HL-60 (cell line): ENCODE data around the gene MDGA2.

Experiments
- DNase-seq, 2 experiments: peaks; one replicate each; pipeline ENCODE4 v3.0.0-alpha.2; 2010 to 2020; ENCODE audit warnings: low read depth in 1 of 2, low spot score in 1 of 2
- H3K27ac ChIP-seq: fragments of 250-450 bp; sonication (Bioruptor Pico); replicated peaks from 2 replicates; pipeline ENCODE4 v1.5.1; 2020; ENCODE audit warnings: mild to moderate bottlenecking, moderate library complexity
- H3K27me3 ChIP-seq: fragments of 250-450 bp; sonication (Bioruptor Pico); 2 replicates; pipeline ENCODE4 v1.5.1; 2021; ENCODE audit warnings: mild to moderate bottlenecking, moderate library complexity; ENCODE audit not compliant: insufficient read depth, poor library complexity, severe bottlenecking
- H3K4me3 ChIP-seq: replicated peaks from 2 replicates; pipeline ENCODE4 v1.5.1; 2011; ENCODE audit warnings: mild to moderate bottlenecking, control low read depth, low read length; ENCODE audit not compliant: insufficient read depth
- GABPA ChIP-seq: IDR thresholded peaks from 2 replicates; pipeline ENCODE4 v1.6.1; 2012; ENCODE audit warnings: low read depth
- POLR2AphosphoS5 ChIP-seq: IDR thresholded peaks from 2 replicates; pipeline ENCODE4 v1.6.1; 2012; ENCODE audit warnings: low read depth
- REST ChIP-seq: IDR thresholded peaks from 2 replicates; pipeline ENCODE4 v1.6.1; 2012; ENCODE audit warnings: low read depth; ENCODE audit not compliant: insufficient replicate concordance
- SPI1 ChIP-seq: IDR thresholded peaks from 2 replicates; pipeline ENCODE4 v1.6.1; 2012; ENCODE audit warnings: low read depth, mild to moderate bottlenecking, borderline replicate concordance
- TF ChIP-seq, protein P1 (sequence below): IDR thresholded peaks from one replicate; pipeline ENCODE4 v1.5.1; 2011; ENCODE audit warnings: low read length, control low read depth, inconsistent platforms; ENCODE audit not compliant: insufficient read depth

MDGA2 gene

GRCh38 chr14:47442211-47442610 is 233.2 kb downstream of the MDGA2 start:
- no peak for DNase-seq
- no peak overlapping the region for H3K4me3 ChIP-seq
- no peak for TF ChIP-seq GABPA
- no peak for TF ChIP-seq POLR2AphosphoS5
- TF ChIP-seq REST = no peak
- no peak for TF ChIP-seq SPI1
- TF ChIP-seq, protein P1, sequence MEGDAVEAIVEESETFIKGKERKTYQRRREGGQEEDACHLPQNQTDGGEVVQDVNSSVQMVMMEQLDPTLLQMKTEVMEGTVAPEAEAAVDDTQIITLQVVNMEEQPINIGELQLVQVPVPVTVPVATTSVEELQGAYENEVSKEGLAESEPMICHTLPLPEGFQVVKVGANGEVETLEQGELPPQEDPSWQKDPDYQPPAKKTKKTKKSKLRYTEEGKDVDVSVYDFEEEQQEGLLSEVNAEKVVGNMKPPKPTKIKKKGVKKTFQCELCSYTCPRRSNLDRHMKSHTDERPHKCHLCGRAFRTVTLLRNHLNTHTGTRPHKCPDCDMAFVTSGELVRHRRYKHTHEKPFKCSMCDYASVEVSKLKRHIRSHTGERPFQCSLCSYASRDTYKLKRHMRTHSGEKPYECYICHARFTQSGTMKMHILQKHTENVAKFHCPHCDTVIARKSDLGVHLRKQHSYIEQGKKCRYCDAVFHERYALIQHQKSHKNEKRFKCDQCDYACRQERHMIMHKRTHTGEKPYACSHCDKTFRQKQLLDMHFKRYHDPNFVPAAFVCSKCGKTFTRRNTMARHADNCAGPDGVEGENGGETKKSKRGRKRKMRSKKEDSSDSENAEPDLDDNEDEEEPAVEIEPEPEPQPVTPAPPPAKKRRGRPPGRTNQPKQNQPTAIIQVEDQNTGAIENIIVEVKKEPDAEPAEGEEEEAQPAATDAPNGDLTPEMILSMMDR = no peak
- H3K27ac ChIP-seq = no peak overlapping the region
- no peaks in the 10 kb centered on the region for H3K27me3 ChIP-seq

DNA sequence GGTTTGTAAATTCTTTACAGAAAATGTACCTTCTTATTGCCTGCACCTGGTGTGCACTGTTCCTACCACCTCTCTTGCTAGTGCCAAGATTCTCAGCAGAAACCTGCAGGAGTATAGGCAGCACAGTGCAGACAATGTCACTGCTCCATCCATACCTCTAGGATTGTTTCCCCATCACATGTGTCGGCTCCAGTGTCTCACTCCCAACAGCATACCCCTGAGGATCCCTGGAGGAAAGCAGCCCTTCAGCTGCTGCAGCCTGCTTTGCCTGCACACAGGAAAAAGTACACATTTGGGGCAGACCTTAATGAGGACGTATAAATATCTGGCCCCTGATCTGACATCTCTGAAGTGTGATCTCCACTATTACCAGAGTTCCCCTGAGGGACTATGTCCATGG is 235.5 kb downstream of the MDGA2 start:
- TF ChIP-seq GABPA = no peak
- TF ChIP-seq, protein P1 = no peak
- no peak for TF ChIP-seq SPI1
- TF ChIP-seq REST = no peak
- TF ChIP-seq POLR2AphosphoS5 = no peak
- no peak for DNase-seq
- H3K27ac ChIP-seq = no peak overlapping the region
- no peaks in the 10 kb centered on the region for H3K27me3 ChIP-seq
- H3K4me3 ChIP-seq = no peak overlapping the region

- TF ChIP-seq, protein P1 = no peak
- TF ChIP-seq POLR2AphosphoS5 = no peak
- no peaks in the 10 kb centered on the region for H3K27me3 ChIP-seq
- DNase-seq = no peak
- H3K4me3 ChIP-seq = no peak overlapping the region
- no peak overlapping the region for H3K27ac ChIP-seq
Observed at GRCh38 chr14:47438650-47439140, 236.7 kb downstream of the MDGA2 start.

DNA sequence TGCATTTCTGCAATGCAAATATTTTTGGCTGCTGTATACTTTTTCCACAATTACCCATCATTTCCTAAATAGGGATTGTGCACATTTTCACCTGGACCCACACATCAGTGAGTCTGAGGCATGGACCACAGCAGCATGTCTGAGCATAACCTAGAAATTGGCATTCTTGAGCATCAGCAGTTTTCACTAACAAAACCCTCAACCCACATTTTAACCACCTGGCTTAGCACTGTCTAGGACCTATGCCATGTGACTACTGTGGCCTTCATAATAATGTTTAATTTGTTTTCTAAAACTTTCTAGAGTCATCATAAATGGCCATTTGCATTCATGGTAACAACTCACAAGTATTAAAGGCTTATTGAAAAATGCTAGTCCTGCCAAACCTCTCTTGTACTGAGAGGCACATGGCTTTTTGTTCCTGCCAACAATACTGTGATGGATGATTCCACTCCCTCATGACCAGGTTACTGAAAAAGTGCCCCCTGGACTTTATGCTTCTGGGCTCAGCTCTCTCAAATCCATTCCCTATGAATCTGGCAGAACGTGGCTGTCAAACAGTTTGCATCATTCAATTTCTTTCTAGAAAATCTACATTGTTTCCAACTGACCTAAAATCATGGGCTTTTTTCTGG is 240.0 kb downstream of the MDGA2 start:
- Histone ChIP-seq H3K4me3 (no peak overlapping the region), H3K27ac (no peak overlapping the region), H3K27me3 (no peaks in the 10 kb centered on the region)
- no peak for DNase-seq
- TF ChIP-seq, protein P1 = no peak
- TF ChIP-seq SPI1 = no peak
- no peak for TF ChIP-seq POLR2AphosphoS5
- TF ChIP-seq REST = no peak
- no peak for TF ChIP-seq GABPA
